Epithelial cell of esophagus (primary cell): ENCODE data around the gene TPM1.

Experiments used
- DNase-seq: peaks from one replicate; pipeline ENCODE4 v3.0.0; 2010; ENCODE audit warnings: low read depth
- H3K4me3 ChIP-seq: 2 replicates; pipeline ENCODE4 v1.5.1; 2011; ENCODE audit warnings: mild to moderate bottlenecking, low read length, control low read depth
- CTCF ChIP-seq: IDR thresholded peaks from 2 replicates; pipeline ENCODE4 v1.5.1; 2011; ENCODE audit warnings: low read depth, mild to moderate bottlenecking, low read length, control low read depth, inconsistent platforms; ENCODE audit not compliant: insufficient read depth; ENCODE audit errors: missing control alignments

Gene TPM1

DNA sequence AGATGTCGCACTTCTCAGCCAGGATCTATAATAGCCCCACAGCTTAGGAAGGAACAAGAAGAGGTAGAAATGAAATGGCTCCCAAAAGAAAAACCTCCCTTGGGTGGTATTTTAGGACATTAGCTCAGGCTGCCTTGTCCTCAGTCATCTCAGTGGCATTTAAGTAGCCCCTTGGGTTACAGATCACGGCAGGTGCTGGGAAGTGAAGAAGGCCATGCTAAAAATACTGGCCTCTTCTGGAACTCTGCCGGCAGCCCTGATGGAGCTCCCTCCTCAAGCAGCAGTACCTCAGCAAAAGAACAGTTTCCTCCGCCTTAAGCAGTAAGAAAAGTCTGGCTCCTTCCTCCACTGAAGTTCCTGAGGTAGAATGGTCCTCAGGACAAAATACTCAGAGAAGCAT, 7.3 kb upstream of the TPM1 start:
- DNase-seq: no peak
- TF ChIP-seq CTCF: no peak
- no peak overlapping the region for H3K4me3 ChIP-seq

- no peak overlapping the region for H3K4me3 ChIP-seq
- no peak for DNase-seq
- TF ChIP-seq CTCF: no peak
These were observed 6.6 kb upstream of the TPM1 start for GRCh38 chr15:63035977-63036376.

GRCh38 chr15:63037976-63038720, 4.4 kb upstream of the TPM1 start:
- DNase-seq: peak; percentile 97
- no peak for TF ChIP-seq CTCF
- H3K4me3 ChIP-seq: no peak overlapping the region

DNA sequence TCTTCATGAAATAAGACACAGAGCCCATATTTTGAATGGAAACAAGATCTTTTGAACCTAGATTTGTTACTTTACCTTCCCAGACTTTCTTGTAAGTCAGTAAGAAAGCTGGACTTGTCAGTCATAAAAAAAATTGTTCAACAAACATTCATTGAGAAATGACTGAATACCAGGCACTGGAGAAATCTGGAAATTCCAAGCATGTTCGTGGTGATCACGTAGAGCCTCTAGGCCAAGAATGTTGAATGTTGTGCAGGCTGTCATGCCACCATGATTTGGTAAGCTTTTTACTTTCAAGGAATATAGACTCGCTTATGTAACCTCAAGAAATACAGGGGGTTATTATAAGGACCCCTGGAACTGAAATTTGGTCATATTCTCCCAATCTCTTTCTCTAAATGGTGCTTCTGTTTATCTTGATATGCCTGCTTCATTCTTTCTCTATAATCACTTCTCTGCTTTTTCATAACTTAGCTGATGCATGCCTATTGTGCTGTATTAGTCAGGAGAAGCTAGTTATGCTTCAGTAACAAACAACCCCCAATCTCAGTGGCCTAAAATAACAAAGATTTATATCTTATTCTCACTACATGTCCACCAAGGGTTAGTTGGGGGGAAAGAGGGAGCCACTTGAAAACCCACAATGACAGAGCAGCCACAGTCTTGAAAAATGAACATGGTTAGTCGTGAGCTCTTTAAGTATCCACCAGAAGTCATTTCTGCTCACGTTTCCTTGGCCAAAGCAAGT, 3.4 kb upstream of the TPM1 start:
- TF ChIP-seq CTCF: no peak
- DNase-seq: peak; percentile 82
- no peak overlapping the region for H3K4me3 ChIP-seq

DNA sequence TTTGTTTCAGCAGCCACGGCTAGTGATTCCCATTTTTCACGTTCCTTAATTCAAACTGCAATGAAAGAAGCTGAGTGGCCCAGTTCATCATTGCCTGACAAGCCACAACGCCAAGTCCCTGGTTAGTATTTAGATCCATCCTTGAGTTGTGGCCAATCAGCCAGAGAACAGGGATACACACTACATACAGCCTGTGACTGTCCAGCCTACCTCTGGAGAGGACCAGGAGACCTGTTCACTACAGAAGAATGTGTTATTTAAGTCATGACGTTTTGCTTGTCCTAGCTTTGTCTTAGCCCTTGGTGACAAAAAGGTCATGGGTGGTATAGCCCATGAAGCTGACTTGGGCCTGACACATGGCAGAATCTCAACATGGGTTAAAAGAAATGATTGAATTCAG, 2.7 kb upstream of the TPM1 start:
- no peak for TF ChIP-seq CTCF
- H3K4me3 ChIP-seq: no peak overlapping the region
- DNase-seq: no peak

GRCh38 chr15:63040509-63040908, 2.0 kb upstream of the TPM1 start:
- TF ChIP-seq CTCF: no peak
- DNase-seq: peak; percentile 86
- H3K4me3 ChIP-seq: no peak overlapping the region

GRCh38 chr15:63040954-63041353, 1.6 kb upstream of the TPM1 start:
- TF ChIP-seq CTCF: no peak
- H3K4me3 ChIP-seq: no peak overlapping the region
- no peak for DNase-seq
